HK-2 (cell line): ENCODE data around the gene TAF6.

Experiments used
- DNase-seq: peaks from one replicate; pipeline ENCODE4 v3.0.0-alpha.2; 2018; ENCODE audit not compliant: unreplicated experiment

The TAF6 gene

GRCh38 chr7:100122568-100122967 lies 3.4 kb upstream of the TAF6 start:
- no peak for DNase-seq

DNA sequence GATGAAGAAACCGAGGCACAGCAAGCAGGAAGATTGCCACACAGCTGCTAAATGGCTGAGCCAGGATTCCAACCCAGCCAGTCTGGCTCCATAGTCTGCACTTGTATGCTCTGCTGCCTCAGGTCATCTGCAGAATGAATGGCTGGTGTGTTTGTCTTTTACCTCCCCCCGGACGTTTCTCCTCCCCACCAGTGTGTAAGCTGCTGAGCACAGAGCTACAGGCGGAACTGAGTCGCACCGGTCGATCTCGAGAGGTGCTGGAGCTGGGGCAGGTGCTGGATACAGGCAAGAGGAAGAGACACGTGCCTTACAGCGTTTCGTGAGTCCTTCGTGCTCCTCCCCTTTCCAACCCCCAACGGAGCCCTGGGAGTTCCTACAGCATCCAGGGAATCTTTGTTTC lies 2.9 kb upstream of the TAF6 start:
- no peak for DNase-seq

GRCh38 chr7:100120733-100121036 lies 1.5 kb upstream of the TAF6 start:
- no peak for DNase-seq

- peak; percentile 66 for DNase-seq
Measured at GRCh38 chr7:100119970-100120732, 993 bp upstream of the TAF6 start.

DNA sequence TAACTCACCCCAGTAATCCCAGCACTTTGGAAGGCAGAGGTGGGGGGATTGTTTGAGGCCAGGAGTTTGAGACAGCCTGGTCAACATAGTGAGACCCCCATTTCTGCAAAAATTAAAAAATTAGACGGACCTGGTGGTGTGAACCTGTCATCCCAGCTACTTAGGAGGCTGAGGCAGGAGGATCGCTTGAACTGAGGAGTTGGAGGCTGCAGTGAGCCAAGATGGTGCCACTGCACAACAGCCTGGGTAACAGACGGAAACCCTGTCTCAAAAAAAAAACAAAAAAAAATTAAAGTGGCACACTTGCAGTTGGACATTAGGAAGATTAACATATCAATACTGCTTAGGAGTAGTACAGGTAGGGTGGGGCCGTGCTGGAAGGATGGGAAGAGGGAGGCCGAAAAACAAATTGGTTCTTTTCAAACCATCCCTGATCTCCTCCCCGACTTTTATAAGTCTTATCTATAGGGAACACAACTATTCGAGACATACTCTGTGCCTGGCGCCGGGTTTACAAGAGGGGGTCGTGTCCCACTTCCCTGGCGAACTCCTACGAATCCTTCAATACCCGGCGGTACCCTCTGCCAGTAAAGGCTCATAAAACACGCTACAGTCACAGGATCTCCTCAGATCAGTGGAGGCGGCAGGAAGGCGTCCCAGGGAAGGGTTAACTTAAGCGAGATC lies 628 bp downstream of the TAF6 start:
- no peak for DNase-seq

- no peak for DNase-seq
Measured at GRCh38 chr7:100115026-100115425, 4.1 kb downstream of the TAF6 start.

GRCh38 chr7:100111914-100112313 lies 7.2 kb downstream of the TAF6 start:
- no peak for DNase-seq

GRCh38 chr7:100111156-100111555 lies 8.0 kb downstream of the TAF6 start:
- DNase-seq = no peak

GRCh38 chr7:100109521-100110163 lies 9.5 kb downstream of the TAF6 start:
- DNase-seq = no peak

DNA sequence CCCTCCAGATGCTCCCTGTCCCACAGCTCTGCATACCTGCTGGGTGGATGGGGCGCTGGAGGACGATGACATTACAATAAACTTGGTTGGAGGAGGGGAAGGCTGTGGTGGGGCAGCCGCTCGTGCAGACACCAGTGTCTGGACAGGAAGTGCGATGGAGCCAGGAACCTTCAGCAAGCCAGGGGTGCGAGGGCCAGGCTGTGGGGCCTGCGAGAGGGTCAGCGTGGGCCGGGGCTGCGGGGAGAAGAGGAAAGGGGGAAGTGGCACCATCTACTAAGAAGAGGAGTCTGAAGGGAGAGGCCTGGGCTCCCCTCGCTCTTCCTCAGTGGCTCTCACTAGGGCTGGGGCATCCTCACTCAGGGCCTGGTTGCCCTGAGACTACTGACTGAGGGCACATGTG lies 11.3 kb downstream of the TAF6 start:
- DNase-seq = no peak

- DNase-seq = no peak
Measured at GRCh38 chr7:100107125-100107737, 11.9 kb downstream of the TAF6 start.

GRCh38 chr7:100106633-100107032 lies 12.5 kb downstream of the TAF6 start:
- DNase-seq = no peak

DNA sequence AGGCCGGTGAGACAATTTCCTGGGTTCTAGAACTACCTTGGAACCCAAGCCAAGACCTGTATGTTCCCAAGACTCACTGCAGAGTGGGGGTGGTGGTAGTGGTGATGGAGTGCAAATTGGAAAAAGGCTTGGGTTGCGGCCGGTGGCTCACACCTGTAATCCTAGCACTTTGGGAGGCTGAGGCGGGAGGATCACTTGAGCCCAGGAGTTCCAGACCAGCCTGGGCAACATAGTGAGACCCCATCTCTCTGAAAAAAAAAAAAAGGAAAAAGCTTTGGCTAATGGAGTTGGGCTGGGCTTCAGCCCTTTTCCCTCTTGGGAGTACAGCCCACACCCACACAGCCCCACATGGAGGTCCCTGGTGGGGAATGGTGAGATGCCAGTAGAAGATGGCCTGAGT lies 13.6 kb downstream of the TAF6 start:
- DNase-seq = no peak

DNA sequence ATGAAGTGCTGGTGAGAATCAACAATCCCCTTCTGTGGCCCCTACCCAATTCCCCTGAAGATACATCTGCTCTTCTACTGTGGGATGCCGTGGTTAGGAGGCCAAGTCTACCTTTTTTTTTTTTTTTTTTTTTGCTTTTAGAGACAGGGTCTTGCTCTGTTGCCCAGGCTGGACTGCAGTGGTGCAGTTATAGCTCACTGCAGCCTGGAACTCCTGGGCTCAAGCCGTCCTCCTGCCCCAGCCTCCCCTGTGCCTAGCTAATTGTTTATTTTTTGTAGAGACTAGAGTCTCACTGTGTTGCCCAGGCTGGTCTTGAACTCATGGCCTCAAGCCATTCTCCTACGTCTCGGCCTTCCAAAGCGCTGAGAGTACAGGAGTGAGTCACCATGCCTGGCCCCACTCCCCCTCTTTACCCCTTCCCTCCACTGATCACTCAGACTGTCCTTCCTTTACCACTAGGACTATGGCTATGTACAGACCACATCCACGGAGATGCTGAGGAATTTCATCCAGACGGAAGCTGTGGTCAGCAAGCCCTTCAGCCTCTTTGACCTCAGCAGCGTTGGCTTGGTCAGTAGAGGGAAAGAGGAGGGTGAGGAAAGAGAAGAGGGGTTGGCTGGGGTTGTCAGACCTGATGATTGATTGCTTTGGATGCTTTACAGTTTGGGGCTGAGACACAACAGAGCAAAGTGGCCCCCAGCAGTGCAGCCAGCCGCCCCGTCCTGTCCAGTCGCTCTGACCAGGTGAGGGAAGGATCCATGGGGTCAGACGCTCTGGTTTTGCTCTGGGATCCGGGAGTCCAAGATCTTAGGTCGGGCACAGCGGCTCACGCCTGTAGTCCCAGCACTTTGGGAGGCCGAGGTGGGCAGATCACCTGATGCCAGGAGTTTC lies 16.0 kb downstream of the TAF6 start:
- DNase-seq = peak; percentile 82

DNA sequence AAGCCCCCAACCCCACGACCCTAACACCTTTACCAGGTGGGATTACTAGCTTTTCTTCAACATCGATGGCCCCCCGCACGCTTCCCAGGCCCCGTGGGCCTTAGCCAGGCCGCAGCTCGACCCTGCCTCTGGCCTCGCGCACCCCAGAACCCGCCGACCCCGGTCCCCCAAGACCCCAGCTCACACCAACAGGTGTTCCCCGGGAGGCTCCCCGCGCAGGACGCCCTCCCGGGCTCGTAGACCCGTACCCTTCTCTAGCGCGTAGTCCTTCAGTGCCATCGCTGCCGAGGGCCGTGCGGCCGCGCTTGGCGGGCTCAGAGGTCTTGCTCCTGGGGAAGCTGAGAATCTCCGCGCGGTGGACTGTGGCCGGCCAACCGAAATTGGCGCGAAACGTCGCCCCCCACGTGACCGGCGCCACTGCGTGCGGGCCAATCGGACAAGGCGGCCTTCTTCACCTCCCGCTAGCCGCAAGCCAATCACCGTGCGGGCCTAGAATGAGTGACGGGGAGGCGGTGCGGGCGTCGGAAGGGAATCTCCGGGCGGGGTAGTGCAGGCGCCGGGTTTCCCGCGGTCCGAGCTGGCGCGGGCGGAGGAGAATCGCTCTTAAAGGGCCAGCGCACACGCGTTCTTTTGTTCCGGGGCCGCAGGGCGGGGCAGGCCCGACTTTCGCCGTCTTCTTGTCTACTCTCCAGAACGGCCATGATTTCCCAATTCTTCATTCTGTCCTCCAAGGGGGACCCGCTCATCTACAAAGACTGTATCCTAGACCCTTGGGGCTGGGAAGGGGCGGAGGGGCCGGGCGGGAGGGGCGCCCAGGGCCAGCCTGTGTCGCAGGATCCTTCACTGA lies 17.9 kb downstream of the TAF6 start, which contains the start of the genes AP4M1 and MCM7:
Gene AP4M1, plus strand, starts transcription at position 628 of the 847 bp plus-strand sequence. Its CDS starts 72 bp downstream, at position 700.
Gene MCM7, minus strand, starts transcription at position 382 of the 847 bp plus-strand sequence. Its CDS starts 103 bp downstream, at position 279.
- peak; percentile 100 for DNase-seq

GRCh38 chr7:100100420-100101015 lies 18.6 kb downstream of the TAF6 start:
- peak; percentile 90 for DNase-seq

DNA sequence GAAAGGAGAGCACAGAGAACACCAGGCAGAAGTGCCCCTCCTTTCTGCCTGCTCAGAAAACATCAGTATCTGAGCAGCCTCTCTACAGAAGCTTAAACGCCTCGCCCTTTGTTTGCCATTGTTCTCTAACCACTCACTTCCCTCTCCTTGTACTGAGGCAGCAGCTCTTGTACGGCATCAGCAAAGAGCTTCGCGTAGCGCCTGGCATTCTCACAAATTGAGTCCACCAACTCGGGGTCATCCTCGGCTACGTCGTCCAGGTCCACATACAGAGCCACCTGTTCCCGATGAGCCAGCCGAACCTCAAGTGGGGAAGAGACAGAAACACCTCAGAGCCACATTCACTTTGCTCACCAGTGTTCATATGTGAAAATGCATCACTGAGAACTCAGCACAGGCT lies 19.7 kb downstream of the TAF6 start:
- no peak for DNase-seq

DNA sequence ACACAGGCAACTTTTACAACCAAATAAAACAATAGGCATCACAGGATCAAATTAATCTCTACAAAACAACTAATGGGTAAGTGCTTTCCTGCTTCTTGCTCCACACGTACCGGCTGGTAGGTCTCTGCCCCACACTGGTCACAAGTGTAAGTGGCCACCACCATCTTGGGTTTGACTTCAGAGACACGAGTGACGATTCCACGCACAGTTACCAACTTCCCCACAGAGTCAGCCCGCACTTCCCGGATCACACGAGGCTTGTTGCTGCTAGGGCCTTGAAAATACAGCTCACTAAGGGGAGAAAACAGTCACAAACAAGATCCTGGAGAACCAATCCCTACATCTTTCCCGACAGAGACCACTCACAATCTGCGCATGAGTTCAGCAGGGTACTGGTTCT lies 20.2 kb downstream of the TAF6 start:
- DNase-seq = no peak

DNA sequence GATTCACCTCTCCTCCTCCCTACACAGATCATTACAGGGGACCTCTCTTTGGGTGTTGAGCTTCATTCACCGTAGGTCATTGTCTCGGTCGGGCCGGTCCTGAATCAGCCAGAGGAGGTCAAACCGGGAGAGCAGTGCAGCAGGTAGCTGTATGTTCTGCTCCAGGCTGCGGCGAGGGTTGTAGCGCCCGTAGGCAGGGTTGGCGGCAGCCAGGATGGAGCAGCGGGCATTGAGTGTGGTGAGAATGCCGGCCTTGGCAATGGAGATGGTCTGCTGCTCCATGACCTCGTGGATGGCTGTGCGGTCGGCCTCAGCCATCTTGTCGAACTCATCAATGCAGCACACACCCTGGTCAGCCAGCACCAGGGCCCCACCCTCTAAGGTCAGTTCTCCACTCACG lies 23.5 kb downstream of the TAF6 start:
- DNase-seq = no peak

GRCh38 chr7:100095289-100095688 lies 23.9 kb downstream of the TAF6 start:
- DNase-seq = no peak
